Peyer's patch (tissue), 4 donors: ENCODE measurements around the gene ATP6AP2. TPM values are rescaled to one million over a fixed set of nuclear protein-coding genes. Genes with fewer than 3 reads are reported as not detected.
"Not testable (repeated sequence)": the region's sequence is repeated elsewhere in the genome, so short reads cannot be mapped to it uniquely, and the experiment has no call there.

Experiments used
- DNase-seq, 3 donors: peaks; one replicate each; pipeline ENCODE4 v3.0.0-alpha.2; 2017 to 2019
- H3K27ac ChIP-seq, 4 donors: fragments of 200-600 bp; sonication (generic); one replicate each; pipeline ENCODE4 v1.5.1; 2016 to 2019
- H3K27me3 ChIP-seq, 2 donors: fragments of 200-600 bp; sonication (generic); one replicate each; pipeline ENCODE4 v1.5.1; 2019
- H3K36me3 ChIP-seq, 3 donors: fragments of 200-600 bp; sonication (generic); one replicate each; pipeline ENCODE4 v1.5.1; 2016 to 2019
- H3K4me1 ChIP-seq, 4 donors: fragments of 200-600 bp; sonication (generic); one replicate each; pipeline ENCODE4 v1.5.1; 2016 to 2019
- H3K4me3 ChIP-seq, 4 donors: fragments of 200-600 bp; sonication (generic); 1 replicate in 3 of 4; 2 replicates in 1 of 4; pipeline ENCODE4 v1.5.1; 2016 to 2019; ENCODE audit warnings: mild to moderate bottlenecking in 1 of 4
- H3K9me3 ChIP-seq, 4 donors: fragments of 200-600 bp; sonication (generic); one replicate each; pipeline ENCODE4 v1.5.1; 2016 to 2019; ENCODE audit warnings: mild to moderate bottlenecking in 1 of 4
- CTCF ChIP-seq, 6 experiments: fragments of 450-650 bp in 4 of 6; fragments of 200-600 bp in 2 of 6; sonication (generic) in 1 of 6; IDR thresholded peaks; one replicate each; pipeline ENCODE4 v1.5.1; 2017 to 2019; ENCODE audit warnings: antibody characterized with exemption in 6 of 6, mild to moderate bottlenecking in 3 of 6, moderate library complexity in 1 of 6
- POLR2A ChIP-seq, 2 donors: fragments of 450-650 bp; IDR thresholded peaks; one replicate each; pipeline ENCODE4 v1.5.1; 2017; ENCODE audit warnings: antibody characterized with exemption in 2 of 2, mild to moderate bottlenecking in 2 of 2, moderate library complexity in 2 of 2
- total RNA-seq, 4 donors: library from RNA; depleted of rRNA; stranded (reverse); fragments of >200 nt; gene quantifications; one replicate each; pipeline ENCODE4 v1.1.0, GENCODE V29; 2016

Gene ATP6AP2
- total RNA-seq, 4 donors from 2014 or later, result 11.6 to 76.0 (median 50.8) TPM

- H3K9me3 ChIP-seq, result no peaks in the 10 kb centered on the region
- H3K4me3 ChIP-seq, result no peak overlapping the region
- H3K27ac ChIP-seq, result no peak overlapping the region
- H3K27me3 ChIP-seq, result no peaks in the 10 kb centered on the region
- peak in 1 of 3 donors; percentile 47 for DNase-seq
- no peaks in the 10 kb centered on the region for H3K4me1 ChIP-seq
- TF ChIP-seq POLR2A (IDR thresholded peaks at IDR 0.05) (no peak), CTCF (IDR thresholded peaks at IDR 0.05) (no peak)
- H3K36me3 ChIP-seq, result no peaks in the 10 kb centered on the region
Observed at GRCh38 chrX:40570346-40571093, 10.2 kb upstream of the ATP6AP2 start.

GRCh38 chrX:40571164-40571563 lies 9.6 kb upstream of the ATP6AP2 start:
- DNase-seq, H3K9me3 ChIP-seq, H3K36me3 ChIP-seq, H3K27ac ChIP-seq, H3K4me3 ChIP-seq, H3K27me3 ChIP-seq, H3K4me1 ChIP-seq: not testable (repeated sequence)

DNA sequence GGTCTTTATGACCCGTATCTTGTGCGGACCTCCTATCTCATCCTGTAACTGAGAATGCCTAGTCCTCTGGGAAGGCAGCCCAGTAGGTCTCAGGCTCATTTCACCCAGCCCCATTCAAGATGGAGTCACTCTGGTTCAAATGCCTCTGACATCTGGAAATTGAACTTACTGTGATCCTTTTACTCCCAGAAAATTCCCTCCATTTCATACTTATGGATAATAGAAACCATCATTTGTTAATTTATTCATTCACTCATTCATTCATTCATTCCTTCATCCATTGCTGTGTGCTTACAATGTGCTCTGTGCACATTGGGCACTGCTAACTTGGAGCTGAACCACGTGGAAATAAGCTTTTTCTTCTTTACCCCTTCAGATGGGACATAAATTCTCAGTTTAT lies 9.2 kb upstream of the ATP6AP2 start:
- Histone ChIP-seq H3K9me3 (no peaks in the 10 kb centered on the region), H3K27me3 (no peaks in the 10 kb centered on the region), H3K4me1 (no peaks in the 10 kb centered on the region), H3K36me3 (no peaks in the 10 kb centered on the region), H3K27ac (no peak overlapping the region), H3K4me3 (no peak overlapping the region)
- no peak for DNase-seq
- no peak for TF ChIP-seq POLR2A (IDR thresholded peaks at IDR 0.05)
- TF ChIP-seq CTCF (IDR thresholded peaks at IDR 0.05), result no peak

- Histone ChIP-seq H3K27ac (no peak overlapping the region), H3K27me3 (no peaks in the 10 kb centered on the region), H3K36me3 (no peaks in the 10 kb centered on the region), H3K4me3 (no peak overlapping the region), H3K9me3 (no peaks in the 10 kb centered on the region), H3K4me1 (no peaks in the 10 kb centered on the region)
- TF ChIP-seq POLR2A (IDR thresholded peaks at IDR 0.05) (no peak), CTCF (IDR thresholded peaks at IDR 0.05) (peak in 4 of 6 experiments; percentile 13 to 46 (median 38))
- no peak for DNase-seq
Observed at GRCh38 chrX:40573763-40574162, 7.0 kb upstream of the ATP6AP2 start.

DNA sequence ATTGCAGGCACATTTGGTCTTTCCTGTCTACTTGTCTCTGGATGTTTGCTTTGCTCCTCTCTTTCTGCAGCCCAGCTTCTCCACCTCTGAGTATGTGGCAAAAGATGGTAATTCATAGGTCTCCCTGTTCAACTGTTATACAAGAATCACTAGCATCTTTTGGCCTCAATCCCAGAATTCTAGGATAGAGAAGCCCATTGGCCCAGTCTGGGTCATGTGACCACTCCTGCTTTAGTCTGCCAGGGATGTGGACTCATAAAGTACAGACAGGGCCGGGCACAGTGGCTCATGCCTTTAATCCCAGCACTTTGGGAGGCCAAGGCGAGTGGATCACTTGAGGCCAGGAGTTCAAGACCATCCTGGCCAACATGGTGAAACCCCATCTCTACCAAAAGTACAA lies 5.4 kb upstream of the ATP6AP2 start:
- not testable (repeated sequence) for H3K4me1 ChIP-seq, H3K27me3 ChIP-seq, H3K27ac ChIP-seq, DNase-seq, H3K9me3 ChIP-seq, H3K4me3 ChIP-seq, H3K36me3 ChIP-seq

DNA sequence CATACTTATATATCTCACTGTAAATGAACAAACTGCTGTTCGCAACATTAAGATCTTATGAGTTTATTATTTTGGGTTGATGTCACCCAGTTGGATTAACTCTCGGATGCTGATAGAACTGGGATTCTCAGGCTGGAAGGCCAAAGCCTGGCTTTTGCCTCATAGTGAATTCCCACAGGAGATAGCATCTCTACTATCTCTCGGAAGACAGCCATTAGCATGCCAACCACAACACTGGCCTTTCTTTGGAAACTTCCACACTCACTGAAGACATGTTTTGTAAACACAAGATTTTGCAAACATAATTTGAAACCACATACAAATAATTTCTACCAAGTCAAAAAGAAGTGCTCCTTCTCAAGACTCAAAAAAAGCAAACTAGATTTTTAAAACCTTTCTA lies 4.5 kb upstream of the ATP6AP2 start:
- TF ChIP-seq CTCF (IDR thresholded peaks at IDR 0.05) (no peak), POLR2A (IDR thresholded peaks at IDR 0.05) (no peak)
- H3K27ac ChIP-seq, result no peak overlapping the region
- no peaks in the 10 kb centered on the region for H3K9me3 ChIP-seq
- H3K36me3 ChIP-seq, result no peaks in the 10 kb centered on the region
- no peaks in the 10 kb centered on the region for H3K4me1 ChIP-seq
- H3K4me3 ChIP-seq, result no peak overlapping the region
- no peaks in the 10 kb centered on the region for H3K27me3 ChIP-seq
- no peak for DNase-seq
